HT1080 (cell line): ENCODE measurements around the gene TRPC5OS. TPM values are rescaled to one million over a fixed set of nuclear protein-coding genes. Genes with fewer than 3 reads are reported as not detected.

Experiments used
- DNase-seq: peaks from one replicate; pipeline ENCODE4 v3.0.0-alpha.2; 2015; ENCODE audit warnings: low read depth
- polyA plus RNA-seq, 2 experiments: library from polyadenylated mRNA; depleted of rRNA; stranded (reverse); fragments of >200 nt; gene quantifications; 2 replicates each; pipeline ENCODE4 v1.2.3, GENCODE V29; 2015
- total RNA-seq: library from RNA; depleted of rRNA; stranded (reverse); fragments of >200 nt; shearing (Covaris generic); gene quantifications from 2 replicates; pipeline ENCODE4 v1.2.3, GENCODE V29; 2014; rRNA removed

Gene TRPC5OS
- 0.11 TPM in 1 of 2 replicates, not detected in the other for total RNA-seq
- polyA plus RNA-seq (2015; cell fraction: cytosol; rRNA removed), result not detected in 2 replicates
- polyA plus RNA-seq (2015; cell fraction: nucleus; rRNA removed), result not detected in 2 replicates

DNA sequence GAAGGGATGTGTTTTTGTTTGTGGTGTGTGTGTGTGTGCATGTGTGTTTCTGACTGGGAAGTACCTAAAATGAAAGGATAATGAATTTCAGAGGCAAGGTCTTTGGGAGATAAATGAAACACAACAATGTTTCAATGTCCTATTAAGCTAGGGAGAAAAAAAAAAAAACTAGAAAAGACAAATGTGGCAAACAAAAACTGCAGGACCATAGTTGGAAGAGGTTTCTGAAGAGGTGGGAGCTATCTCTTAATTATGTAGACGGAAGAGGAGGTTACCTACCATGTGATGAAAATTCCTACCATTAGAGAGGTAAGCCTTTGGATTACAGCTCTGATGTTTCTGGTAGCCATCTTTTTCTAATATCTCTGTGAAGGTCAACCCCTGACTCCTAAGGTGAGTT is at the start of gene TRPC5OS:
Gene TRPC5OS, plus strand, starts transcription at position 301 of the 400 bp plus-strand sequence. CDS start 25,669 bp downstream, outside the sequence.
- no peak for DNase-seq

GRCh38 chrX:111829345-111829744 is 46.6 kb upstream of the TRPC5OS start:
- no peak for DNase-seq

GRCh38 chrX:111830571-111830970 is 45.4 kb upstream of the TRPC5OS start:
- no peak for DNase-seq

- DNase-seq, result no peak
Measured at GRCh38 chrX:111831343-111831742, 44.6 kb upstream of the TRPC5OS start.

DNA sequence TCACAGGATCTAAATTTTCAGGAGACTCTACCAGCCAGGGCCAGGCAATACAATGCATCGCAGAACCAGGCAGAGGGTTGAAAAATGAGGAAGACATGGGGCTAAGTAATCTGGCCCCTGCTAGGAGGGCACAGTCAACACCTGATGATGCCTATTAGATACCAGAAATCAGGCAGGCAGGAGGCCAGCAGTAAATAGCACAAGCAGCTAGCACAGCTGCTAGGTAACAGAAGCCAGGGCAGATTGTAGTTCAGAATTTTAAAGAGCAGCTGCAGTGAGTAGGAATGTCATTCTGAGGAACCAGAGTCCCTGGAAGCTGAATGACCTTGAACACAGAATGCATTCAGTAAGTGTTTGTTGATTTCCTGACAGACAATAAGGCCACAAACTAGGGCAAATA is 38.8 kb upstream of the TRPC5OS start:
- no peak for DNase-seq

DNA sequence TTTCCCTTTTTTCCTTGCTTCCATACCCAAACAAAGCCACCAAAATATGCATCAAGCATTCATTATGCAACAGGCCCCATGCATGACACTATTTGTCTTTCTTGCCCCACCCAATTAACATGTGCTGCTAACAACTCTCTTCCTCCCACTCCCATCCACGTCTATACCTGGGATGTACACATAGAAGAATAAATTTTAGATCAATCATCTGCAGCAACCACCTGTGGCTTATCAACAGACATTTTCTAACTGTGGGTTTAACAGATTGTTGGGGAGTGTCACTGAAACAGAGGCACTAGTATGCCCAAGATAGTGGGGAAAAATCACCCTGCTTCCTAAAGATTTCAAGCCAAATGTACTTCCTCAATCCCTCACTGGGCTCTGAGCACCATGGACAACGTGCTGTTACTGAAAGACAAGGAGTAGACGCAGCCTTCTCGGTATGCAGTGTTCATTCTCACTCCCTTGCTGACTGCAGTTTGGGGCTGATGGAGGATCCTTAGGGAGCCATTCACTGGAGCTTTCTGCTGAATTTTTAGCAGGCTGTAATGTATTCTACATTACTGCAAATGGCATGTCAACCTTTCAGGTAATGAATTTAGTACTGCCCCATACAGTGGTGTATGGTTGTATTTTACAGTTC is 28.4 kb upstream of the TRPC5OS start:
- no peak for DNase-seq

DNA sequence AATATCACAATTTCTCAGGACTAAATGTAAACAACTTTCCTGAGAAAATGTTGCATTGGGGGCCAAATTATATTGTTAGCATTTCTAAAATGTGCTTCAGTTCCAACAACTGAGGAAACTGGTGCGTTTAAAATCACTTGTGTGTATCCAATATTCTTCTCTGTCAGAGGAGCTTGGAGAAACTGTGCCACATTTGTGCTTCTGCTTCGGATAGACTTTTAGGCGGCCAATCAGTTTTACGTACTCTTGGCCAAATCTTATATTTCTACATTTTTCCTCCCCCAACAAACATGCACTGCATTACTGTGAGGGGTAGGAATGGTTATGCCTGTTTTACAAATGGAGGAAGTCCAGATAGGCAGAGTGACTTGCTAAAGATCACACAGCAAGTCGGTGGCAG is 27.4 kb upstream of the TRPC5OS start:
- DNase-seq, result no peak

- DNase-seq, result no peak
Measured at GRCh38 chrX:111850975-111851374, 25.0 kb upstream of the TRPC5OS start.

GRCh38 chrX:111854556-111855490 is 21.2 kb upstream of the TRPC5OS start:
- peak; percentile 44 for DNase-seq

GRCh38 chrX:111857534-111858060 is 18.4 kb upstream of the TRPC5OS start:
- DNase-seq, result no peak

DNA sequence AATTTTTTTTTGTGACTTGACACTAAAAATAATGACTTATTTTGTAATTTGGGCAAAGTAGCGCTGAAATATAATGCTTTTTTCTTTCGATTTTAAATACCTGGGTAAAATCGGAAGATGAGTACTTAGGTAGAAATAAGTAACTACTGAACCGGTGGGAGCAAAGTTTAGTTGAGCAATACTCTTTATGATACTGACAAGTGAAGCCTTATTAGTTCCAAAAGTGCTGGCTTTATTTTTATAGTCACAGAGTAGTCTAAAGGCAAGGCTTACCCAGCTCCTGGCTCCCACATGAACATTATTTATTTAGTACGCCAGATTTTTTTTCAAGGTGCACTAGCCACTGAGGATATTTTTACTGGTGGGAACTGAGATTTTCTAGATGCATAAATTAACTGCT is 14.4 kb upstream of the TRPC5OS start:
- no peak for DNase-seq

DNA sequence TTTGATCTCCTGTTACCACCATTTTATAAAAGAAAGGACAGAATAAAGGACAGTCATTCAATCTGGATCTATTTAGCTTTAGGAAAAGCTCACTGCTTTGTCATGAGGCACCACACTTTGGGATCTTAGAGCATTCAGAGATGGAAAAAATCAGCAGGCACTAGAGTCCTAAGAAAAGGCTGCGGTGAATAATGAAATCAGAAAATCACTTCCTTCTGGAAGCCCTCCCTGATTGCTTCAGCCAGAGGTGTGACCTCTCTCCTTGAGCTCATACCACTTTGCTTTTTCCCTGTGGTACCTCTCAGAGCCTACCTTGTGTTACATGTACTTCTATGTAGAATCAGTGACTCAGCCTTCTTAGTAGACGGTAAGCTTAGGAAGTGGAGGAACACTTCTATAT is 8.7 kb upstream of the TRPC5OS start:
- no peak for DNase-seq

DNA sequence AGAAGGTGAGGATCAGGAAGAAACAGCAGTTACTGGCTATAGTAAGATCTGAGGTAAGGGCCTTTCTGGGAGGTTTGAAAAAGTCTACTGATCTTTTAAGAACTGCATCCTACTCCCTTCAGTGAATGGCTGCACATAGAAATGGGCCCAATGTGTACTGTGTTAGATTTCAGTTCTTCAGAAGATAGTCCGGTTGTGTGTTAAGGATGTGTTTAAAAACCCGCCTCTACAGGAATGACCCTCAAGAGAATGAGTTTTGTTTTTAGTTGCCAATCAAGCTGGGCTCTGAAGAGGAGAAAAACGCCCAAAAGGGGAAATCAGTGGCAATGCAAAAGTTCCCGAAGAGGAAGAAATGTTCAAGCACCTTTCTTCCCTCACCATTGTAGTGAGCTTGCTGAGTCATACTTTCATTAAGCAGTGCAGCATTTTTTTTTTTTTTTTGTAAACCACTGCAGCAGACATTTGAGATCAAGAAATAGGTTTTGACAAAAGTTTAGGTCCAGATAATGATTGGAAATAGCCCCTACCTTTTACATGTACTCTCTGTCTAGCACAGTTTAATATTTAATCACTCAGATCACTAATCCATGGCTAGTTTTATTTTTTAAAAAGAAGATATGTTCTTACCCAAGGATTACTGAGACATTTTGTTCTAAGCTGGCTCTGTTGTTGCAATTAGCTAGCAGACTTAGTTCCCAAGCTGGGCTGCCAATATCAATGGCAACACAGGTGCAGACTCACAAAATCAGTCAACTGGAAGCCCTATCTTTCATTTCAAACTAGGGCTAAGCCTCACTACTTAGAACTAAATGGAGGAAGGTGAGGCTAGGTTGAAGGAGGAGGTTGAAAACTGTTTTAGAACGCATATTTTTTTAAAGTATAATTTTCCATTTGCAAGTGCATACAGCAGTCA is 7.0 kb upstream of the TRPC5OS start:
- no peak for DNase-seq

DNA sequence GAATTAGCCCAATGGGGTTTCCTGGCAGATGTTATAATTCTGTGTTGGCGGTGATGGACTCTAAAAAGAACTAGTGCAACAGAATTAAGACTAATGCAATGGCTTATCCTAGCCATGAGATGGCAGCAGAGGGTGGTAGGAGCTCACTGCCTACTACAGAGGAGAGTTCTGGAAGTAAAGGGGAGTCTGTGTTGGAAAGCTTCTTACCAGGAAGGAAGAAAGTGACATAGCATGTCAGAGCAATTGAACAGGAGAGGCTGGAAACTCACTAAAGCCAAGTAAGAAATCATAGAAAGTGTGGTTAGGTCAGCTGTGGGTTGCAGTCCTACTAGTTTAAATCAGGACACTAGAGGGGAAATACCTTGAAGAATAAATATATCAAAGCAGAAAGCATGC is 6.3 kb upstream of the TRPC5OS start:
- DNase-seq, result peak; percentile 25

DNA sequence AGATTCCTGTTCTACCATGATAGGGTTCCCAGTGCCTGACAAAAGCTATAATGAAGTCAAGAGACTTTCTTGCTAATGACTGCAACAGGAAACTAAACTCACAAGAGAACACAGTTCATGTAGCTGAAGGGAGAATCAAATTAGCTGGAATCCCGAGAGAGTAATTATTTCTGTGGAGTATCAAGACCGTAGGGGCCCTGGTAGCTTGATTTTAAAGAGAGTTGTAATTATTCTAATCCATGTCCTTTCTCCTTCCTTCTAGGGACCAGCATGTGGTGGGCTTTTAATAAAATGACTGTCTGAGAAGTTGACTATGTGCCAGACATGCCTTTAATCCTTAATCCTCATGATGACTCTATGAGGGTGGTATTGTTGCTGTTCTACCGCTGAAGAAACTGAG is 1.7 kb upstream of the TRPC5OS start:
- DNase-seq, result no peak

DNA sequence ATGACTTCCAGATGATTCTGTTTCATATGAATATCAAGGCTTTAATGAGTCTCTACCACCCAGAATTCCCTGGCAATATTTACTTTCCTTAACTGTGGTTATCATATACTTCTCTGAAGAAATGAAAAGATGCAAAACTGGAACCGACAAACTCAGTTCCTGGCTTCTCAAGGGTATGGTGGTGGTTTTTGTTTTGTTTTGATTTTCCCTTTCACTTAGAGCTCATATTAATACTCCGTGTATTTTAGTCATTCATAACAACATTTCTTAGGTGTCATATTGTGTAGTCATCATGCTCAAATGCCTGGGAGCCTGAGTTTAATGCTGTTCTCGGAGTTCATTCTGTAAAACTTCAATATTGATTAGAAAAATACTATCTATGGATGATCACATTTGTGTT is 665 bp downstream of the TRPC5OS start:
- no peak for DNase-seq

DNA sequence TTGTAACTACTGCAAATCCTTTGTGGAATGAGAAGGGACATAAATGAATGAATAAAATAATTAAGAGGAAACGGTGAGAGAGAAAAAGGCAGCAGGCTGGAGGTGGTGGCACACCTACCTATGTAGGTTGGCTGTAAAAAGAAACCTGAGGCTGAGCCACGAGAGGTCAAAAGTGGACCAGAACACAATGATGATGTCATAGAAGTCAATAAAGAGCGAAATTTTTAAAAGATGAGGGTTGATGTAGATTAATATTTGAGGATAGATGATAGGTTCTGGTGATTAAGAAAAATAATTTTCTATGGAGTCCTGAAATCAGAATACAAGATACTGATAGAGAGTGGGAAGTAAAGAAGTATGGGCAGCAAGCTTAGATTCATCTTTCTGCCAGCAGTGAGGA is 1.7 kb downstream of the TRPC5OS start:
- no peak for DNase-seq

GRCh38 chrX:111880735-111881134 is 4.8 kb downstream of the TRPC5OS start:
- DNase-seq, result no peak

GRCh38 chrX:111881715-111882114 is 5.7 kb downstream of the TRPC5OS start:
- no peak for DNase-seq

DNA sequence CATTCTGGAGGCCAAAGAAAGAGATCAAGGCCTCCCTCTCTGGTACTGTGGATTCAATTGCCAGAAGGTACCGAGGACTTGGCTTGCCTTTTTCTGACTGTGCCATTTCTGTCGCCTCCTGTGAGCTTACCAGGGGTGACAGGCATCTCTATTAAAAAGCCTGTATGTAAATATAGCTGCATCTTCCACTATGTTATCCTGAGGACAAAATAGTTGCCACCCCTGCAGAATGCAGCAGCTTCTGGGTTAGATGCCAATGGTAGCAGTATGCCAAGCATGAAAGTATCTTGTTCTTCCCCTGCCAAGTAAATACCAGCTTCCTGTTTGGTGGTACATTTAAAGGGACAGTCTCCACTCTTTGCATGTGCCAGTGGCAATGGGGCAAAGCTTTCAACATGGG is 10.7 kb downstream of the TRPC5OS start:
- DNase-seq, result no peak

DNA sequence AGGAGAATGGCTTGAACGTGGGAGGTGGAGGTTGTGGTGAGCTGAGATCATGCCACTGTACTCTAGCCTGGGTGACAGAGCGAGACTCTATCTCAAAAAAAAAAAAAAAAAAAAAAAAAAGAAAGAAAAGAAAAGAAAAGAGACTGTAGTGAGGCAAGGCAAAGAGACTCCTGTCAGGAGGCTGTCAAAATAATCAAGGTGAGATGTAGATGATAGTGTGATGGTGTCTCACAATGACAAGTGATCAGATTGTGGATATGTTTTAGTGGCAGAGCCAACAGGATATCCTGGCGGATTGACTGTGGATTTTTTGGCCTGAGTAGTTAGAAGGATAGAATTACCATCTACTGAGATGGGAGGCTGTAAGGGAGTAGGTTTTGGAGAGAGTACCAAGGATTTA is 12.6 kb downstream of the TRPC5OS start:
- no peak for DNase-seq
